ENCODE data around the gene KASH5.

KASH5 gene

GRCh38 chr19:49425922-49426592 is 38.0 kb downstream of the KASH5 start:
- FAIRE-seq (no peak), DNase-seq (ENCODE audit: insufficient read length, low spot score) (no peak)
- no peak for TF ChIP-seq POLR2A (IDR thresholded peaks at IDR 0.05; ENCODE audit: low read depth, low read length)

- FAIRE-seq, result no peak
- no peak for TF ChIP-seq POLR2A (IDR thresholded peaks at IDR 0.05; ENCODE audit: low read depth, low read length)
Measured at GRCh38 chr19:49427339-49427738, 39.3 kb downstream of the KASH5 start.

GRCh38 chr19:49427855-49428546 is 40.0 kb downstream of the KASH5 start:
- no peak for DNase-seq (ENCODE audit: insufficient read length, low spot score)
- FAIRE-seq, result no peak

More at GRCh38 chr19:49427339-49427738, 39.3 kb downstream of the KASH5 start:
- DNase-seq (ENCODE audit: insufficient read length, low spot score), result no peak

GRCh38 chr19:49428547-49429451 is 40.8 kb downstream of the KASH5 start:
- DNase-seq (ENCODE audit: insufficient read length, low spot score) (no peak), FAIRE-seq (no peak)
- no peak for TF ChIP-seq POLR2A (IDR thresholded peaks at IDR 0.05; ENCODE audit: low read depth, low read length)

More at GRCh38 chr19:49427855-49428546, 40.0 kb downstream of the KASH5 start:
- no peak for TF ChIP-seq POLR2A (IDR thresholded peaks at IDR 0.05; ENCODE audit: low read depth, low read length)

GRCh38 chr19:49430172-49430677 is 42.2 kb downstream of the KASH5 start:
- TF ChIP-seq POLR2A (IDR thresholded peaks at IDR 0.05; ENCODE audit: low read depth, low read length), result no peak
- no peak for FAIRE-seq
- DNase-seq (ENCODE audit: insufficient read length, low spot score), result no peak

GRCh38 chr19:49430678-49431329 is 42.8 kb downstream of the KASH5 start:
- DNase-seq (ENCODE audit: insufficient read length, low spot score) (no peak), FAIRE-seq (no peak)
- no peak for TF ChIP-seq POLR2A (IDR thresholded peaks at IDR 0.05; ENCODE audit: low read depth, low read length)

GRCh38 chr19:49431330-49431749 is 43.3 kb downstream of the KASH5 start:
- FAIRE-seq (no peak), DNase-seq (ENCODE audit: insufficient read length, low spot score) (no peak)
- no peak for TF ChIP-seq POLR2A (IDR thresholded peaks at IDR 0.05; ENCODE audit: low read depth, low read length)

- no peak for DNase-seq (ENCODE audit: insufficient read length, low spot score)
- TF ChIP-seq POLR2A (IDR thresholded peaks at IDR 0.05; ENCODE audit: low read depth, low read length), result no peak
- no peak for FAIRE-seq
Measured at GRCh38 chr19:49432141-49433073, 44.4 kb downstream of the KASH5 start.

GRCh38 chr19:49433240-49433901 is 45.3 kb downstream of the KASH5 start:
- no peak for DNase-seq (ENCODE audit: insufficient read length, low spot score)
- TF ChIP-seq POLR2A (IDR thresholded peaks at IDR 0.05; ENCODE audit: low read depth, low read length), result no peak
- no peak for FAIRE-seq

- FAIRE-seq (no peak), DNase-seq (ENCODE audit: insufficient read length, low spot score) (no peak)
- no peak for TF ChIP-seq POLR2A (IDR thresholded peaks at IDR 0.05; ENCODE audit: low read depth, low read length)
Measured at GRCh38 chr19:49434907-49435583, 47.0 kb downstream of the KASH5 start.

GRCh38 chr19:49435670-49436069 is 47.6 kb downstream of the KASH5 start:
- FAIRE-seq (no peak), DNase-seq (ENCODE audit: insufficient read length, low spot score) (no peak)
- TF ChIP-seq POLR2A (IDR thresholded peaks at IDR 0.05; ENCODE audit: low read depth, low read length), result no peak

All from H54 (cell line).